ENCODE results near the gene ZNF148.

Gene ZNF148

GRCh38 chr3:125186800-125187598 is 188.1 kb downstream of the ZNF148 start:
- TF ChIP-seq TAF1 (IDR thresholded peaks at IDR 0.05; ENCODE audit: borderline replicate concordance, insufficient read depth, low read length) (no peak), FOXP2 (optimal IDR thresholded peaks at IDR 0.05; ENCODE audit: borderline replicate concordance, extremely low read depth, extremely low read length, insufficient read depth) (no peak), POLR2AphosphoS5 (IDR thresholded peaks at IDR 0.05; ENCODE audit: low read depth, low read length) (no peak), SIN3A (IDR thresholded peaks at IDR 0.05; ENCODE audit: borderline replicate concordance, insufficient read depth, low read length) (no peak), REST (IDR thresholded peaks at IDR 0.05; ENCODE audit: insufficient read depth in 1 of 2, low read depth in 2 of 2, low read length in 2 of 2) (no peak)

DNA sequence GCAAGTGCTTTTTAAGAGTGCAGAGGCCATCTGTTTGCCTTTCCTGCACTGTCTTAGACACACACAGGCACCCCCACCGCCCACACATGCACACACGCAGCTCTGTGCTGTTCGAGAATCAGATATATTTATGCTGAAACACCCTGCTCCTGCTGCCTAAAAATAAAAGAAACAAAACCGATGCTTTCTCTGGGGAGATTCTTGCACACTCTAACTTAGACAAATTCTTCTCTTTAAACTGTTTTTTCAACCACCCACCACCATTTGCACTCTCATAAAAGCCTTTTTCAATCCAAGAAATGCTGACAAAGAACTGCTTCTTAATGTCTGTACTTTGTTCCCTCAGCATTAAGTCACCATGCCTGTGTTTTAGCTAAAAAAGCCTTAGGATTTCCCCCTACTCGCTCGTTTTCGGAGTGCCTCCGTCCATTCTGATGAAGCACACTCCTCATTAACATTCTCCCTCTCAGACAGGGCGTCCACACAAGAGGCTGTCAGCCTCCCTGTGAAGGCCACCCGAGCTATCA is 188.8 kb downstream of the ZNF148 start:
- no peak for TF ChIP-seq REST (IDR thresholded peaks at IDR 0.05; ENCODE audit: insufficient read depth in 1 of 2, low read depth in 2 of 2, low read length in 2 of 2)
- TF ChIP-seq TAF1 (IDR thresholded peaks at IDR 0.05; ENCODE audit: borderline replicate concordance, insufficient read depth, low read length): no peak
- TF ChIP-seq POLR2AphosphoS5 (IDR thresholded peaks at IDR 0.05; ENCODE audit: low read depth, low read length): no peak
- no peak for TF ChIP-seq SIN3A (IDR thresholded peaks at IDR 0.05; ENCODE audit: borderline replicate concordance, insufficient read depth, low read length)
- TF ChIP-seq FOXP2 (optimal IDR thresholded peaks at IDR 0.05; ENCODE audit: borderline replicate concordance, extremely low read depth, extremely low read length, insufficient read depth): no peak

DNA sequence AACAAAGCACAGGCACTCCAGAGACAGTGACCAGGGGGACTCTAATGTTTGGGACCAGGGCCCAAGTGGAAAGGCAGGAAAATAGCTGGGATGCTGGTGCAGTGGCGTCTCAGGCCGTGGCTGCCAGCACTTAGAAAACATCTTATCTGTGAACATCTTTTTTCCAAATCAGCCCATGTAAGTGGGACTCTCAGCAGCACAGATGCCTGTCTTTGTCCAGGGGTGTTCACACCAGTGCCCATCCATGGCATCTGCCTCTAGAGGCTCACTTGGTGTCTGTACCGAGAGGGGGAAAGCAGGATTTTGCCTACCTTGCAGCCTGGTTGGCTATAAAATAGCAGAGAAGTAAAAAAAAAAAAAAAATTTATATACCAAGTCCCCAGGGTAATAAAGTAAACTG is 189.3 kb downstream of the ZNF148 start:
- no peak for TF ChIP-seq FOXP2 (optimal IDR thresholded peaks at IDR 0.05; ENCODE audit: borderline replicate concordance, extremely low read depth, extremely low read length, insufficient read depth)
- no peak for TF ChIP-seq POLR2AphosphoS5 (IDR thresholded peaks at IDR 0.05; ENCODE audit: low read depth, low read length)

GRCh38 chr3:125179884-125180240 is 195.3 kb downstream of the ZNF148 start:
- TF ChIP-seq TAF1 (IDR thresholded peaks at IDR 0.05; ENCODE audit: borderline replicate concordance, insufficient read depth, low read length): no peak

GRCh38 chr3:125179143-125179883 is 195.8 kb downstream of the ZNF148 start:
- no peak for TF ChIP-seq SIN3A (IDR thresholded peaks at IDR 0.05; ENCODE audit: borderline replicate concordance, insufficient read depth, low read length)
- no peak for TF ChIP-seq POLR2AphosphoS5 (IDR thresholded peaks at IDR 0.05; ENCODE audit: low read depth, low read length)
- TF ChIP-seq REST (IDR thresholded peaks at IDR 0.05; ENCODE audit: insufficient read depth in 1 of 2, low read depth in 2 of 2, low read length in 2 of 2): no peak
- no peak for TF ChIP-seq FOXP2 (optimal IDR thresholded peaks at IDR 0.05; ENCODE audit: borderline replicate concordance, extremely low read depth, extremely low read length, insufficient read depth)

- no peak for TF ChIP-seq SIN3A (IDR thresholded peaks at IDR 0.05; ENCODE audit: borderline replicate concordance, insufficient read depth, low read length)
Observed at GRCh38 chr3:125177746-125178145, 197.4 kb downstream of the ZNF148 start.
